HL-60/S4 (cell line): Measurements from ENCODE around the gene CTF1.
"Not testable (repeated sequence)": the region's sequence is repeated elsewhere in the genome, so short reads cannot be mapped to it uniquely, and the experiment has no call there.

Experiments used
- in situ Hi-C: fragments of 300-500 bp; cut with MboI; formaldehyde crosslinking; loops from 2 replicates; pipeline ENCODE4 v1.14.3; 2022; ENCODE audit warnings: low sequenced_read_pairs

CTF1 gene

DNA sequence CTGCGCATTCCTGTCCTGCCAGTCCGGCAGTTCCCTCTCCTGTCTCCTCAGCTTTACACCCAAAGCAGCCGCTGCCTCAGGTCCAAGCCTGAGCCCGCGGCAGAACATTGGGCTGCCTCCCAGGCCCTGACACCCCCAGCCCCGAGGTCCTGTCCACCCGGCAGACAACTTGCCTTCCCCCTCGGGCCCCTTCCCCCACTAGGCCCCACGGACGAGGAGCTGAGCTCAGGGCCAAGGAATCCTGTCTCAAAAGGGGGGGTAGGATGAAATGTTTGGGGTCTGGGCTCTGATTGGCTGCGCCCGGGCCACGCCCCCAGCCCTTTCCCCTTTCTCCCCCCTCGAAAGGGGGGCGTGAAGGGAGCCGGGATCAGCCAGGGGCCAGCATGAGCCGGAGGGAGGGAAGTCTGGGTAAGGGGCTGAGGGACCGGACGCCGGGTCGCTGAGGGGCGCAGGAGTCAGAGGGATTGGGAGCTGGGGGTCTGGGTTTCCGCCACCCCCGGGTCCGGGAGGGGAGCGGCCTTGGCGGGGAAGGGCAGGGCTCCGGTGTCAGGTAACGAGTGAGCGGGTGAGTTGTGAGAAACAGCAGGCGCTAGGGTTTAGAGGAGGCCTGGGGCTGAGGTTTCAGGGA lies at the start of gene CTF1:
Gene CTF1 (plus strand): TSS at position 354 of the 628 bp plus-strand sequence. CDS start 30 bp downstream, at position 384.
- in situ Hi-C loops = no loop called here

GRCh38 chr16:30846649-30847402 lies 49.6 kb upstream of the CTF1 start:
- in situ Hi-C loops = no loop called here

DNA sequence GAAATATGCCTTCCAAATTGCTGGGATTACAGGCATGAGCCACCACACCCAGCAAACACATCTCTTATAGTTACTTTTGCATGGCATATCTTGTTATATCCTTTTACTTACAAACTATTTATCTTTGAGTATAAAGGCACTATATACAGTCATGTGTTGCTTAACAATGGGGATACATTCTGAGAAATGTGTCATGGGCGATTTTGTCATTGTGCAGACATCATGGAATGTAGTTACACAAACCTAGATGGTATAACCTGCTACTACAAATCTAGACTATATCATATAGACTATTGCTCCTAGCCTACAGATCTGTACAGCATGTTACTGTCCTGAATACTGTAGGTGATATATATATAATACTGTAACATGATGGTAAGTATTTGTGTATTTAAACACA lies 46.2 kb upstream of the CTF1 start:
- in situ Hi-C loops = no loop called here

- in situ Hi-C loops = no loop called here
Observed at GRCh38 chr16:30853758-30854157, 42.7 kb upstream of the CTF1 start.

DNA sequence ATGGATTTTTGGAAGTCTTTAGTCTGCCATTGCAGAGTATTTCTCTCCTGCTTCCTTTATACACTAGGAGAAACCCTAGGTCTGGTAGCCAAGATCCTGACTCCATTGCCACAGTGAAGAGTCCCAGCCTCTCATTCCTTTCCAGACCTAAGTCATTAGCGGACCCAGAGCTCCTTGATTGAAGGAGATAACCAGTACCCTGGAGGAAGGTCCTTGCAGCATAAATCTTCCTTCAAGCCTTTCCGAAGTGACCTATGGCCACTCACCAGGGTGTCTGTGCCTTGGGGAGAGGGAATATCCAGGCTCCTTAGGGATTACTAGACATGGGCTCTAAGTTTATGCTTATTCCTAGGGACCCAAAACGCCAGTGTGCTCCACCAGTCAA lies 38.3 kb upstream of the CTF1 start:
- in situ Hi-C loops = no loop called here

GRCh38 chr16:30858829-30859423 lies 37.5 kb upstream of the CTF1 start:
- in situ Hi-C loops = no loop called here

- in situ Hi-C loops = not testable (repeated sequence)
Observed at GRCh38 chr16:30860729-30861128, 35.7 kb upstream of the CTF1 start.

- in situ Hi-C loops = not testable (repeated sequence)
Observed at GRCh38 chr16:30863178-30863577, 33.2 kb upstream of the CTF1 start.

DNA sequence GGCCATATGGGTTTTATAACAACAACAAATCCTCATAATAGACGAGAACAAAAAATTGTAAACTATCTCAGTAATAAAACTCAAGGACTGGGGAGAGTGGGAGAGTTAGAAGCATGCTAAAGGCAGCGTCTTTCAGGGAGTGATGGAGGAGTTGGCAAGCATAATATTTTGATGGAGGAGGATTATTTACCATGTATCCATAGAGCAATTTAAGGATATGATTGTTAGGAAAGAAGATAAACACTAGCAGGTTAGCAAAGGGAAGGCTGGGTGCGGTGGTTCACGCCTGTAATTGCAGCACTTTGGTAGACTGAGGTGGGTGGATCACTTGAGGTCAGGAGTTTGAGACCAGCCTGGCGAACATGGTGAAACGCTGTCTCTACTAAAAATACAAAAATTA lies 30.4 kb upstream of the CTF1 start:
- in situ Hi-C loops = no loop called here

DNA sequence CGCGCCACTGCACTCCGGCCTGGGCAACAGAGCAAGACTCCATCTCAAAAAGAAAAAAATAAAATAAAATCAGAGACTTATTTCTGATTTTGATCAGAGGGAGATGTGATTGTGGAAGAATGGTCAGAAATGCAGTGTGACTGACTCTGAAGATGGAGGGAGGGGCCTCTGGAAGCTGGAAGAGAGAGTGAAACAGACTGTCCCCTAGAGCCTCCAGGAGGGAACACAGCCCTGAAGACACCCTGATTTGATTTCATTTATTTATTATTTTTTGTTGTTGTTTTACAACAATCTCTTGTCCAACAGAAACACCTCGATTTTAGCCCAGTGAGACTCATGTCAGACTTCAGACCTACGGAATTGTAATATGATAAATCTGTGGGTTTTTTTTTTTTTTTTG lies 28.7 kb upstream of the CTF1 start:
- in situ Hi-C loops = no loop called here

GRCh38 chr16:30870904-30871303 lies 25.5 kb upstream of the CTF1 start:
- in situ Hi-C loops = no loop called here

GRCh38 chr16:30874244-30874820 lies 22.1 kb upstream of the CTF1 start:
- in situ Hi-C loops = no loop called here

GRCh38 chr16:30874821-30875717 lies 21.3 kb upstream of the CTF1 start:
- in situ Hi-C loops = no loop called here

GRCh38 chr16:30875871-30876801 lies 20.3 kb upstream of the CTF1 start:
- in situ Hi-C loops = no loop called here

GRCh38 chr16:30876867-30877266 lies 19.5 kb upstream of the CTF1 start:
- in situ Hi-C loops = no loop called here

- in situ Hi-C loops = no loop called here
Observed at GRCh38 chr16:30882429-30883310, 13.7 kb upstream of the CTF1 start.

DNA sequence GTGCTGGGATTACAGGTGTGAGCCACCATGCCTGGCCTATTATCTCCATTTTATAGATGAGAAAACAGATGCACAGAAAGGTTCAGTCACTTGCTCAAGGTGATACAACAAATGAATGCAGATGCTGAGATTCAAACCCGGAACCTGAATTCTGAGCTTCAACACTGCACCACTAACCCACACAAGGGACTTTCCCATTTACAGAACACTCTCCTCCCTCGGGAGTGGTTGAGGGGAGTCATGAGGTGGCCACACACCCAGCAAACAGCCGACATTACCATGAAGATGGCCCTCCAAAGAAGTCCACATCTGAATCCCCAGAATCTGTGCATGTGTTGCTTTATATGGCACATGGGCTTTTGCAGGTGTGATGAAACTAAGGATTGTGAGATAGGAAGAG lies 11.7 kb upstream of the CTF1 start:
- in situ Hi-C loops = no loop called here

GRCh38 chr16:30885196-30885595 lies 11.2 kb upstream of the CTF1 start:
- in situ Hi-C loops = no loop called here

- in situ Hi-C loops = no loop called here
Observed at GRCh38 chr16:30886145-30886544, 10.3 kb upstream of the CTF1 start.
